HepG2 (cell line): ENCODE measurements around the gene EBF3. TPM values are rescaled to one million over a fixed set of nuclear protein-coding genes. Genes with fewer than 3 reads are reported as not detected.

Experiments used
- ATAC-seq: fragments of 200-7000 bp; cut with Tn5 transposase; 3 replicates; pipeline ENCODE4 v1.9.1; 2020; ENCODE audit warnings: mild to moderate bottlenecking, moderate library complexity
- BruUV-seq: library from RNA; stranded (reverse); fragments of 400-500 nt; replicated peaks from 2 replicates; lab custom pipeline; 2021; lab: Mats Ljungman, UMichigan
- CTCF ChIA-PET: fragments of 300-600 bp; formaldehyde crosslinking; extraction: SDS; loops from one replicate; lab custom pipeline; 2021; ENCODE audit warnings: low total read pairs, inconsistent platforms, low intra/inter-chr PET ratio; lab: Yijun Ruan, JAX
- POLR2A ChIA-PET: fragments of 350-600 bp; sonication (Branson Sonifier 250); formaldehyde crosslinking; loops from one replicate; lab custom pipeline; 2020; ENCODE audit warnings: antibody characterized with exemption, inconsistent platforms; lab: Yijun Ruan, JAX
- DNase-seq: peaks from one replicate; pipeline ENCODE4 v3.0.0-alpha.2; 2015; ENCODE audit warnings: low spot score
- FAIRE-seq: peaks from 3 replicates; lab custom pipeline; 2011; peaks lifted over from hg19 to GRCh38; lab: Jason Lieb, UNC
- H2AFZ ChIP-seq: one replicate; pipeline ENCODE4 v1.6.1; 2011; ENCODE audit warnings: low read length, inconsistent platforms
- H3K27ac ChIP-seq: fragments of 300-600 bp; 3 replicates; pipeline ENCODE4 v1.8.0; 2011; ENCODE audit warnings: mixed run types, mild to moderate bottlenecking, mixed read lengths, low read length, inconsistent platforms; ENCODE audit not compliant: insufficient read depth; ENCODE audit errors: extremely low read length
- H3K27me3 ChIP-seq, 2 experiments: fragments of 200-600 bp in 1 of 2; 2 replicates in 1 of 2; 3 replicates in 1 of 2; pipeline versions ENCODE4 v1.6.0 to v1.8.0; 2011; ENCODE audit warnings: low read length in 2 of 2, mild to moderate bottlenecking in 2 of 2, moderate library complexity in 2 of 2, inconsistent platforms in 1 of 2; ENCODE audit not compliant: insufficient read depth in 2 of 2, control insufficient read depth in 1 of 2
- H3K36me3 ChIP-seq, 2 experiments: fragments of 200-600 bp in 1 of 2; replicated peaks in 1 of 2; 2 replicates in 1 of 2; 3 replicates in 1 of 2; pipeline versions ENCODE4 v1.5.1 to v1.8.0; 2011; ENCODE audit warnings: low read length in 2 of 2, inconsistent platforms in 1 of 2; ENCODE audit not compliant: insufficient read depth in 2 of 2, control insufficient read depth in 1 of 2
- H3K4me1 ChIP-seq: 2 replicates; pipeline ENCODE4 v1.5.1; 2012; ENCODE audit warnings: low read length, inconsistent platforms; ENCODE audit not compliant: insufficient read depth
- H3K4me2 ChIP-seq: 2 replicates; pipeline ENCODE4 v1.6.0; 2011; ENCODE audit warnings: low read depth, low read length, inconsistent platforms
- H3K4me3 ChIP-seq, 3 experiments: fragments of 200-600 bp in 1 of 3; sonication (generic), shearing (Covaris generic) in 1 of 3; replicated peaks in 1 of 3; 2 replicates each; pipeline ENCODE4 v1.5.1; 2011 to 2016; ENCODE audit warnings: low read length in 3 of 3, inconsistent platforms in 2 of 3, low read depth in 2 of 3, mild to moderate bottlenecking in 2 of 3, control low read depth in 1 of 3, mixed read lengths in 1 of 3; ENCODE audit not compliant: insufficient read depth in 1 of 3
- H3K79me2 ChIP-seq: one replicate; pipeline ENCODE4 v1.6.1; 2011; ENCODE audit warnings: low read length, inconsistent platforms; ENCODE audit not compliant: insufficient read depth
- H3K9ac ChIP-seq: 2 replicates; pipeline ENCODE4 v1.6.0; 2011; ENCODE audit warnings: mild to moderate bottlenecking, low read depth, low read length, inconsistent platforms; ENCODE audit not compliant: insufficient read depth
- H3K9me3 ChIP-seq: 2 replicates; pipeline ENCODE4 v1.5.1; 2012; ENCODE audit warnings: mild to moderate bottlenecking, low read length
- H4K20me1 ChIP-seq: 2 replicates; pipeline ENCODE4 v1.6.0; 2011; ENCODE audit warnings: inconsistent platforms, mild to moderate bottlenecking, low read length, moderate library complexity; ENCODE audit not compliant: insufficient read depth
- HNRNPL ChIP-seq: fragments of 200-400 bp; formaldehyde crosslinking; IDR thresholded peaks from 2 replicates; pipeline ENCODE4 v1.6.1; 2017; ENCODE audit warnings: mild to moderate bottlenecking, low read depth, low read length
- HNRNPLL ChIP-seq: fragments of 200-400 bp; formaldehyde crosslinking; IDR thresholded peaks from 2 replicates; pipeline ENCODE4 v1.6.1; 2017; ENCODE audit warnings: mild to moderate bottlenecking, low read depth, low read length; ENCODE audit not compliant: poor library complexity, severe bottlenecking
- HOXA9 ChIP-seq: sonication (generic); formaldehyde crosslinking; IDR thresholded peaks from 2 replicates; pipeline ENCODE4 v1.8.1; 2022; ENCODE audit warnings: missing genetic modification reagents, mild to moderate bottlenecking, moderate library complexity, borderline replicate concordance
- MAFF ChIP-seq: IDR thresholded peaks from 2 replicates; pipeline ENCODE4 v1.6.1; 2011; ENCODE audit warnings: low read depth, low read length, improper control_type of control experiment
- MEIS2 ChIP-seq: sonication (generic); formaldehyde crosslinking; IDR thresholded peaks from 2 replicates; pipeline ENCODE4 v1.9.0; 2021; ENCODE audit warnings: mild to moderate bottlenecking, missing genetic modification reagents
- MTF2 ChIP-seq: sonication (generic); formaldehyde crosslinking; IDR thresholded peaks from 2 replicates; pipeline ENCODE4 v1.5.0; 2020; ENCODE audit warnings: missing genetic modification reagents, borderline replicate concordance
- NR1H2 ChIP-seq: sonication (generic); formaldehyde crosslinking; IDR thresholded peaks from 2 replicates; pipeline ENCODE4 v1.8.1; 2022; ENCODE audit warnings: low read depth, missing genetic modification reagents, borderline replicate concordance
- RFX1 ChIP-seq: fragments of 450-650 bp; IDR thresholded peaks from 2 replicates; pipeline ENCODE4 v1.6.1; 2017
- ZNF124 ChIP-seq: sonication (generic); formaldehyde crosslinking; IDR thresholded peaks from 2 replicates; pipeline ENCODE4 v1.4.0; 2020; ENCODE audit warnings: missing genetic modification reagents
- ZNF496 ChIP-seq: sonication (generic); formaldehyde crosslinking; IDR thresholded peaks from 2 replicates; pipeline ENCODE4 v1.8.1; 2023; ENCODE audit warnings: mild to moderate bottlenecking, moderate library complexity, missing genetic modification reagents; ENCODE audit not compliant: insufficient replicate concordance
- WGBS: methylation state at CpG from one replicate; pipeline ENCODE4 v1.1.6; 2017; ENCODE audit warnings: low lambda C conversion rate; 5-methylcytosine and 5-hydroxymethylcytosine counted together
- in situ Hi-C: cut with HindIII; loops from 2 replicates; pipeline ENCODE4 v1.10.0; 2017; ENCODE audit warnings: low pct_unique_long_range_greater_than_20kb; ENCODE audit not compliant: extremely low pct_ligation_motif_present
- intact Hi-C: fragments of 100-400 bp; cut with micrococcal nuclease; formaldehyde crosslinking; loops from one replicate; pipeline ENCODE4 v1.10.0; 2022; ENCODE audit not compliant: unreplicated experiment
- polyA plus RNA-seq, 8 experiments: library from polyadenylated mRNA; depleted of rRNA in 3 of 8; stranded (reverse) in 7 of 8; unstranded in 1 of 8; fragments of >200 nt; fragmentation: Illumina TruSeq in 4 of 8; extraction: Trizol in 4 of 8; gene quantifications; 2 replicates each; pipeline versions ENCODE4 v1.2.1 to v1.2.3, GENCODE V29; 2011 to 2016; ENCODE audit warnings: low read depth in 4 of 8, missing spikeins in 1 of 8, mixed read lengths in 1 of 8; ENCODE audit not compliant: insufficient read depth in 1 of 8
- total RNA-seq, 5 experiments: library from RNA; depleted of rRNA; stranded (reverse); fragments of >200 nt; fragmentation: Illumina TruSeq; extraction: Trizol; gene quantifications; 2 replicates each; pipeline ENCODE4 v1.2.3, GENCODE V29; 2016; ENCODE audit warnings: low read depth in 1 of 5
- TF ChIP-seq, protein P1 (sequence below), 2 experiments: sonication (generic) in 1 of 2; formaldehyde crosslinking in 1 of 2; IDR thresholded peaks; 2 replicates each; pipeline versions ENCODE4 v1.4.0 to v1.6.1; 2018 to 2020; ENCODE audit warnings: missing genetic modification reagents in 2 of 2, borderline replicate concordance in 1 of 2, low read depth in 1 of 2, mild to moderate bottlenecking in 1 of 2, missing biosample characterization in 1 of 2
- TF ChIP-seq, protein P2 (sequence below): sonication (generic); formaldehyde crosslinking; IDR thresholded peaks from 2 replicates; pipeline ENCODE4 v1.4.0; 2020; ENCODE audit warnings: missing genetic modification reagents
- TF ChIP-seq, protein P3 (sequence below): sonication (generic); formaldehyde crosslinking; IDR thresholded peaks from 2 replicates; pipeline ENCODE4 v1.8.1; 2023; ENCODE audit warnings: mild to moderate bottlenecking, moderate library complexity, missing genetic modification reagents
- TF ChIP-seq, protein P4 (sequence below): sonication (generic); formaldehyde crosslinking; IDR thresholded peaks from 2 replicates; pipeline ENCODE4 v1.4.0; 2020; ENCODE audit warnings: mild to moderate bottlenecking, missing genetic modification reagents

EBF3 gene
- total and polyA plus RNA-seq, 2 of the 13 experiments (the other 11 are each of a cell fraction or from before 2014, with no cell fraction given): not detected

DNA sequence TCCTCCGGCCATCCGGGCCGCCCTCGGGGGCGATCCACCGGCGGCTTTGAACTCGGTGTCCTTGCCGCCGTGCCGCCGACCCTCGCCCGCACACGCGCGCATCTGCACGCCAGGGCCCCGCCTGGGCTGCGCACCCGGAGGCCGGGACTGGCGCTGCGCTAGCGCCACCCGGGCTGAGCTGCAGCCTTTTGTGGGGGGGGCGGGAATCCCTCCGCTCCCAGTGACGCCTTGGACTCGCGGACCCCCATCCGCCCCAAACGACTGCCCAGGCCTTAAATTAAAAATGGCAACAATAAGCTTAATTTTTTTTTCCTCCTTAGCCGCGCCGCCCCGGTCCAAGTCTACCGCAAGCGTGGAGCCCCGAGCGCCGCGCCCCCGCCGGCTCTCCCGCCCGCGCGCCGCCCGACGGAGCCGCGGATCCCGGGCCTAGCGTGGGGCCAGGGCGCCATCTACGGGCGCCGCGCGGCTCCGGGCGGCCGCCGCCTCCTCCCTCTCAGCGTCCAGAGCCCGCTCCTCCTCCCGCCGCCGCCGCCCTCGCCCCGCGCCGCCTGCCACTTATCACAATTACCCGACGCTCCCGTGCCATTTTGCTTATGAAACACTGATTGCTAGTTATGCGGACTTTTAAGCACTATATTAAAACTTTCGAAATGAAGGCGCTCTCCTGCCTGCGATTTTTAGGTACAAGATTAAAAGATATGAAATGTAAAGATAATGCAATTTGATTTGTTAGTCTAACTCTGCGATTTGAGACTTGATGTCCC is 7.5 kb upstream of the EBF3 start:
- peak overlapping the region in 2 of 3 experiments; percentile 40 to 59; a peak in 3 of 6 replicates for H3K4me3 ChIP-seq
- POLR2A ChIA-PET: no interaction called here
- TF ChIP-seq RFX1 (no peak), MAFF (no peak), HOXA9 (CRISPR knock-in tag) (no peak), NR1H2 (CRISPR knock-in tag) (no peak), ZNF496 (CRISPR knock-in tag) (no peak), ZNF124 (no peak), MTF2 (CRISPR knock-in tag) (0 out of 2 replicates have a peak, but pooled peaks have one; percentile 31), HNRNPLL (peak; percentile 76), HNRNPL (no peak), MEIS2 (no peak)
- TF ChIP-seq, protein P1, sequence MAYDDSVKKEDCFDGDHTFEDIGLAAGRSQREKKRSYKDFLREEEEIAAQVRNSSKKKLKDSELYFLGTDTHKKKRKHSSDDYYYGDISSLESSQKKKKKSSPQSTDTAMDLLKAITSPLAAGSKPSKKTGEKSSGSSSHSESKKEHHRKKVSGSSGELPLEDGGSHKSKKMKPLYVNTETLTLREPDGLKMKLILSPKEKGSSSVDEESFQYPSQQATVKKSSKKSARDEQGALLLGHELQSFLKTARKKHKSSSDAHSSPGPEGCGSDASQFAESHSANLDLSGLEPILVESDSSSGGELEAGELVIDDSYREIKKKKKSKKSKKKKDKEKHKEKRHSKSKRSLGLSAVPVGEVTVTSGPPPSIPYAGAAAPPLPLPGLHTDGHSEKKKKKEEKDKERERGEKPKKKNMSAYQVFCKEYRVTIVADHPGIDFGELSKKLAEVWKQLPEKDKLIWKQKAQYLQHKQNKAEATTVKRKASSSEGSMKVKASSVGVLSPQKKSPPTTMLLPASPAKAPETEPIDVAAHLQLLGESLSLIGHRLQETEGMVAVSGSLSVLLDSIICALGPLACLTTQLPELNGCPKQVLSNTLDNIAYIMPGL (CRISPR knock-in tag; IDR thresholded peaks at IDR 0.05; ENCODE audit: borderline replicate concordance in 1 of 2, low read depth in 1 of 2): 0 out of 4 replicates have a peak, but pooled peaks of 1 of the 2 experiments have one; percentile 34
- TF ChIP-seq, protein P2, sequence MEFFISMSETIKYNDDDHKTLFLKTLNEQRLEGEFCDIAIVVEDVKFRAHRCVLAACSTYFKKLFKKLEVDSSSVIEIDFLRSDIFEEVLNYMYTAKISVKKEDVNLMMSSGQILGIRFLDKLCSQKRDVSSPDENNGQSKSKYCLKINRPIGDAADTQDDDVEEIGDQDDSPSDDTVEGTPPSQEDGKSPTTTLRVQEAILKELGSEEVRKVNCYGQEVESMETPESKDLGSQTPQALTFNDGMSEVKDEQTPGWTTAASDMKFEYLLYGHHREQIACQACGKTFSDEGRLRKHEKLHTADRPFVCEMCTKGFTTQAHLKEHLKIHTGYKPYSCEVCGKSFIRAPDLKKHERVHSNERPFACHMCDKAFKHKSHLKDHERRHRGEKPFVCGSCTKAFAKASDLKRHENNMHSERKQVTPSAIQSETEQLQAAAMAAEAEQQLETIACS (CRISPR knock-in tag): peak; percentile 70
- TF ChIP-seq, protein P3, sequence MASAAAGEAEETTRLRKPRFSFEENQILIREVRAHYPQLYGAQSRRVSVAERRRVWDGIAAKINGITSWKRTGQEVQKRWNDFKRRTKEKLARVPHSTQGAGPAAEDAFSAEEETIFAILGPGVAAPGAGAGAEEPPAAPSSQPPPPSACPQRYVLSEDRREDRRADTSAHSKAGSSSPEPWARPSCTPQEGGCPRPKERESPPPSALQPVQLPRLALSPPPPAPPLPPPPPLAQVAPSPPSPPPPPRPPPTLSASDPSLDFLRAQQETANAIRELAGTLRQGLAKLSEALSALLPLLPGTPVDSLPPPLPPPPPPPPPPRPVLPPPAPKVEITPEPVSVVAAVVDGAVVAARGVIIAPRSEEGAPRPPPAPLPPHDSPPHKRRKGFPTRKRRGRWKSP: peak; percentile 97
- TF ChIP-seq, protein P4, sequence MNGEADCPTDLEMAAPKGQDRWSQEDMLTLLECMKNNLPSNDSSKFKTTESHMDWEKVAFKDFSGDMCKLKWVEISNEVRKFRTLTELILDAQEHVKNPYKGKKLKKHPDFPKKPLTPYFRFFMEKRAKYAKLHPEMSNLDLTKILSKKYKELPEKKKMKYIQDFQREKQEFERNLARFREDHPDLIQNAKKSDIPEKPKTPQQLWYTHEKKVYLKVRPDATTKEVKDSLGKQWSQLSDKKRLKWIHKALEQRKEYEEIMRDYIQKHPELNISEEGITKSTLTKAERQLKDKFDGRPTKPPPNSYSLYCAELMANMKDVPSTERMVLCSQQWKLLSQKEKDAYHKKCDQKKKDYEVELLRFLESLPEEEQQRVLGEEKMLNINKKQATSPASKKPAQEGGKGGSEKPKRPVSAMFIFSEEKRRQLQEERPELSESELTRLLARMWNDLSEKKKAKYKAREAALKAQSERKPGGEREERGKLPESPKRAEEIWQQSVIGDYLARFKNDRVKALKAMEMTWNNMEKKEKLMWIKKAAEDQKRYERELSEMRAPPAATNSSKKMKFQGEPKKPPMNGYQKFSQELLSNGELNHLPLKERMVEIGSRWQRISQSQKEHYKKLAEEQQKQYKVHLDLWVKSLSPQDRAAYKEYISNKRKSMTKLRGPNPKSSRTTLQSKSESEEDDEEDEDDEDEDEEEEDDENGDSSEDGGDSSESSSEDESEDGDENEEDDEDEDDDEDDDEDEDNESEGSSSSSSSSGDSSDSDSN (CRISPR knock-in tag): no peak

More for the DNA sequence above, 7.5 kb upstream of the EBF3 start:
- Histone ChIP-seq H3K79me2 (no peaks in the 10 kb centered on the region), H2AFZ (no peak overlapping the region), H3K36me3 (no peaks in the 10 kb centered on the region), H3K9me3 (no peaks in the 10 kb centered on the region), H3K4me2 (peak overlapping the region; percentile 63), H3K9ac (no peak overlapping the region), H3K27ac (no peak overlapping the region), H3K4me1 (no peaks in the 10 kb centered on the region), H4K20me1 (0 out of 2 replicates have a peak, but pooled peaks cover under 1% of the 10 kb centered on the region), H3K27me3 (peaks cover 6 to 66% of the 10 kb centered on the region in 2 experiments)
- no TSS peak for BruUV-seq
- intact Hi-C loops: loop anchor here (1.0 kb wide), 2 partner anchors 82 to 940 kb away; no protein-coding TSS in a partner anchor
- ATAC-seq: peak; percentile 89
- no peak for FAIRE-seq
- WGBS: 3% methylated on average over 31 of the region's 84 CpGs
- CTCF ChIA-PET: interaction anchor here (0.9 to 2.0 kb wide), 3 partner anchors 80 to 940 kb away, joined by 3 to 15 read pairs (median 9); no protein-coding TSS in a partner anchor
- peak; percentile 8 for DNase-seq
- in situ Hi-C loops: loop anchor here (5.0 to 25.0 kb wide), 3 partner anchors 84 to 1709 kb away; no protein-coding TSS in a partner anchor
